Prostate gland (tissue), 2 donors: ENCODE measurements around the gene KRT7.

Experiments used
- POLR2A ChIP-seq: fragments of 450-650 bp; IDR thresholded peaks from one replicate; pipeline ENCODE4 v1.6.1; 2016; ENCODE audit warnings: antibody characterized with exemption, mild to moderate bottlenecking
- TF ChIP-seq, protein P1 (sequence below), 4 experiments: fragments of 200-600 bp in 2 of 4; fragments of 450-650 bp in 2 of 4; sonication (generic) in 2 of 4; IDR thresholded peaks; 1 replicate in 3 of 4; 2 replicates in 1 of 4; pipeline ENCODE4 v1.5.1; 2016 to 2019; ENCODE audit warnings: antibody characterized with exemption in 4 of 4, mild to moderate bottlenecking in 2 of 4, moderate library complexity in 2 of 4

DNA sequence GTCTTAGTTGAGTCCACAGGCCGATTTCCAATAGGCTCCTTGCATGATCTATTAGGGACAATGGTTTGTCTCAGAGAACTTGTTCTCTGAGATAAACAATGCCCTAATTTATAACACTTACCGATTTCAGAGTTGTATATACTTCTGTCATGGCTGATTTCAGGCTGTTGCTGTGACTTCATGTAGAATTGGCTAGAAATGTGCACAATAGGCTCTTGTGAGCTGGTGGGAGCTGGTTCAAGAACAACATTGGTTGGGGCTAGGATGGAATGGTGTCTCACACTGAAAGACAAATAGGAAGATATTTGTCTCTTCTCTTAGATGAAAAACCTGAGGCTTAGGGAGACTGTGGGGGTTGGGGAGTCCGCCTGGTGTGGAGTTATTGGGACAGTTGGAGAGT lies 34.7 kb downstream of the KRT7 start:
- TF ChIP-seq POLR2A: no peak
- TF ChIP-seq, protein P1, sequence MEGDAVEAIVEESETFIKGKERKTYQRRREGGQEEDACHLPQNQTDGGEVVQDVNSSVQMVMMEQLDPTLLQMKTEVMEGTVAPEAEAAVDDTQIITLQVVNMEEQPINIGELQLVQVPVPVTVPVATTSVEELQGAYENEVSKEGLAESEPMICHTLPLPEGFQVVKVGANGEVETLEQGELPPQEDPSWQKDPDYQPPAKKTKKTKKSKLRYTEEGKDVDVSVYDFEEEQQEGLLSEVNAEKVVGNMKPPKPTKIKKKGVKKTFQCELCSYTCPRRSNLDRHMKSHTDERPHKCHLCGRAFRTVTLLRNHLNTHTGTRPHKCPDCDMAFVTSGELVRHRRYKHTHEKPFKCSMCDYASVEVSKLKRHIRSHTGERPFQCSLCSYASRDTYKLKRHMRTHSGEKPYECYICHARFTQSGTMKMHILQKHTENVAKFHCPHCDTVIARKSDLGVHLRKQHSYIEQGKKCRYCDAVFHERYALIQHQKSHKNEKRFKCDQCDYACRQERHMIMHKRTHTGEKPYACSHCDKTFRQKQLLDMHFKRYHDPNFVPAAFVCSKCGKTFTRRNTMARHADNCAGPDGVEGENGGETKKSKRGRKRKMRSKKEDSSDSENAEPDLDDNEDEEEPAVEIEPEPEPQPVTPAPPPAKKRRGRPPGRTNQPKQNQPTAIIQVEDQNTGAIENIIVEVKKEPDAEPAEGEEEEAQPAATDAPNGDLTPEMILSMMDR (IDR thresholded peaks at IDR 0.05): no peak
